ENCODE results near the gene PHAF1.
A peak's percentile ranks its signal among the peaks of the same experiment; 100 is the strongest.

Gene PHAF1

DNA sequence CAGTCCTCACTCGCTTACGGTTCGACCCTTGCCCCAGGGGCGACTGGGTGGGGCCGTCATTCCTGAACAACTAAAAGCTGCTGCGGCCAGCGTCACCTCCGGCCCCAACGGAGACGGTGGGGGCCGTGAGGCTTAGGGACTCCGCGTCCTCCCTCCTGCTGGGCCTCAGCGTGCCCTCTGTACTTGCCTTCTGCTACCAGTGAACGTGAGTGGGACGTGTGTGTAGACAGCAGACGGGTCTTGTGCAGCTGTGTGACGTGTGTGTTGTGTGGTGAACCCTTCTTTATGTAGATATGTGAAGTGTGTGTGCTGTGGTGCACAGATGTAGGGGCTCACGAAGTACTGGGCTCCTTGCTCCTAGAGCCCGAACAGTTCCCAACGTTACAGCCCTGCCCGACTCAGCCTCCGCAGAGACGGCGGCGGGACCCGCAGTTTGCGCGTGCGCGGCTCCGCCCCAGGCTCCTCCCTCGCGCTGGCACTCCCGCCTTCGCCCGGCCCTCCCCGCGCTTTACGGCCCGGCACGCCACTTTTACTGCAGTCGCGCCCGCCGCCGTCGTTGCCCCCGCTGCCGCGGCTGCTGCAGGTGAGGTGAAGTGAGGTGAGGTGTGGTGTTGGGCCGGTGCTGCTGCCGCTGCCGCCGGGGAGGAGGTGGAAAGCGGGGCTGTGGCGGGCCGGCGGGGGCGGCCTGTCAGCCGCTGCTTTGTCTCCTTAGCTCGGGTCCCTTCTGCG lies at the start of gene PHAF1:
Gene PHAF1 (plus strand): TSS at position 535 of the 729 bp plus-strand sequence. CDS start 235 bp downstream, outside the sequence.
- DNase-seq = peak; percentile 95

DNA sequence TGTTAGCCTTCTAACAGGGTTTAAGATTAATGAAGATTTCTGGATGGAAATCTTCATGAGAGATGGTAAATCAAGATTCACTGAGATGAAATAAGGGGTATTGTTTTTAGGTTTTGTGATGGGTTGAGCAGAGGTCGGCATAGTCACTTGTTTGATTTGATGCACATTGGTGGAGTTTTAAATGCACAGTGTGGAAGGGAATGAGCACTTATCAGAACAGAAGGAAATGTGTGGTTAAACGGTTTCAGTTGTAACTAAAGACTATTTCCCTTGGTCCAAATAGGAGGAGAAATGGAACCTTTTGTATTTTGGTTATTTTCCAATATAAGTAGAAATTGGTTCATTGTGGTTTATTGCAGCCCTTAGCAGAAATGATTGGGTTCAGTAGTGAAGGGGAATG lies 46.7 kb upstream of the PHAF1 start:
- no peak for DNase-seq

DNA sequence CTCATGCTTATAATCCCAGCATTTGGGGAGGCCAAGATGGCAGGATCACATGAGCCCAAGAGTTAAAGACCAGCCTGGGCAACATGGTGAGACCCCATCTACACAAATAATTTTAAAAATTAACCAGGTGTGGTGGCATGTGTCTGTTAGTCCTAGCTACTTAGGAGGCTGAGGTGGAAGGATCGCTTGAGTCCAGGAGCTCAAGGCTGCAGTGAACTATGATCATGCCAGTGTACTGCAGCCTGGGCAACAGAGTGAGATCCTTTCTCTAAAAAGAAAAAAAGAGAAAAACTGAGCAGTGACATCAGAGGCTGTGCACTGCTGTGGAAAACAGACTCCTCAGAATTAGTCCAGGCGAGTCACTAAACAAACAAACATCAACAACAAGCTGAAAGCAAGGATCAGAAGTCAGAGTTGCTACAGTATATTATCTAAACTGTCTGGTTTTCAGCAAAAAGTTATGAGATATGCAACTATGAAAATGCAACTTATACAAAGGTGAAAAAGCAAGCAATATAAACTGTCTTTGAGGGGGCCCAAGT lies 41.5 kb upstream of the PHAF1 start:
- DNase-seq = no peak

DNA sequence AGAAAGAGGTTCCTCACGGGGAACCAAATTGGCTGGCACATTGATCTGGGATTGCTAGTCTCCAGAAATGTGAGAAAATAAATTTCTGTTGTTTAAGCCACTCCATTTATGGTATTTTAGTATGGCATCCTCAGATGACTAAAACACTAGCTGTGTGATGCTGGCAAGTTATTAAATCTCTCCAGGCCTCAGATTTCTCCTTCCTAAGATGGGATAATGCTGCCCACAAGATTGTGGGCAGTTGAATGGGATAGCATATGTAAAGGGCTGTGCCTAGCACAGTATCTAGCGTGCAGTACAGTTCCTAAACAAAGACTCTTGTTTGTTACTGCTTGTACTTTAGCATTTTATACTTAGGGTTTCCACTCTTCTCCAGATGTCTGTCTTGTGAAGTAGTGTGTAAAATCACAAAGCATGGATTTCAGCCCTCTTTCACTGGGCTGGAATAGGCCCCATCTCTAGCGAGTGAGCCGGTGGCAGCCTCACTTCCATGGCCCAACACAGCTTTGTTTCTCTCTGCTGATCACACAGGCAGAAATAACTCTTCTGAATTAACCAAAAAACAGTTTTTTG lies 38.2 kb upstream of the PHAF1 start:
- DNase-seq = no peak

DNA sequence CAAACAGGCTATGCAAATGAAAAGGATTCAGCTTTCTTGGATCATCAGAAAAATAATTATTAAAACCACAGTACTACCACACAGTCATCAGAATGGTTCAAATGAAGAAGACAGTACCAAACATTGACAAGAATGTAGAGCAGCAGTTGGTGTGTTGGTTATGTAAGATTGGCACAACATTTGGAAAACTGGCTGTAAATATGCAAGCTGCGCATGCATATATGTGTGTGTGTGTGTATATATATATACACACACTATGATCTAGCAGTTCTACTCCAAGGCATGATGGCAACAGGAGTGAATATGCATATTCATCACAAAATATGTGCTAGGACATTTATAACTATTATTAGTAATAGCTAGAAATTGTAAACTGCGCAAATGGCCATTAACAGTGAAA lies 34.4 kb upstream of the PHAF1 start:
- DNase-seq = no peak

DNA sequence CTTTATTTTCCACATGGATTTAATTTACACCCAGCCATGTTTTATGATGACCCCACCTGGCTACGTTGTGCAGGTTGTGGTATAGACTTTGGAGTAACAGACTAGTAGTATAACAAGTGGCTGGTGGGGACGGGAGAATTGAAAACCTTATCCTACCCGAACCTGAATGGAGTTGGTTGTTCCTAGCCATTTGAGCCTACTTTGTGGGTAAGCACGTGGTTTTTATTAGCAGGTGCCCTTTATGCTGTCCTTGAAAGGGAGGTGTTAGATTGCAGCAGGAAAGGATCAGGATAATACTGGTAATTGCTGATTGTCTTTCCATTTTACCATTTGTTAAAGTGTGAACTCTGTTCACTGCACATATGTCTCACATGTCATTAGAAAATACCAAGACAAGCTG lies 31.9 kb upstream of the PHAF1 start:
- DNase-seq = no peak

DNA sequence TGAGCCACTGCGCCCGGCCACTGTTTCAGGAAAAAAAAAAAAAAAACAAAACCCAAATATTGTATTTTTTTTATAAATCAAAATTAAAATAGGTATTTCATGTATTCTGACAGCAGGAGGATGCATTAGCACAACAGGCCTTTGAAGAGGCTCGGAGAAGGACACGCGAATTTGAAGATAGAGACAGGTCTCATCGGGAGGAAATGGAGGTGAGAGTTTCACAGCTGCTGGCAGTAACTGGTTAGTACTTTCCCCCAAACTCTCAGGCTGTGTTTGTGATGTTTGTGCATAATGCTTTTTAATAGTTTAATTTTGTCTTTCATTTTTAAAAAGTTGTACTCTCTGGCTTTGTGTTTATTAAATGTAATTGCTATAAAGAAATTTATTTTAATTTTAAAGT lies 27.6 kb upstream of the PHAF1 start:
- no peak for DNase-seq

DNA sequence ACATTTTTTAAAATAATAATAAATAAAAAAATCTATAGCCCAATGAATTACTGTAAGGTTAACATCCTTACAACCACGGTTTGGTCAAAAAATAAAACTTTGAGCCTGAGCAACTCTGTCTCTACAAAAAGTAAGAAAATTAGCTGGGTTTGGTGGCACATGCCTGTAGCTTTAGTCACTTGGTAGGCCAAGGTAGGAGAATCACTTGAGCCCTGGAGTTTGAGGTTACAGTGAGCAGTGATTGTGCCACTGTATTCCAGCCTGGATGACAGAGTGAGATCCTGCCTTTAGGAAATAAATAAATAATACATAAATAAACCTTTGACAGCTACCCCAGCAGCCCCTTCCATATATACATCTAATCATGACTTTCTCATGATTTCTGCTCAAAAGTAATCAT lies 26.9 kb upstream of the PHAF1 start:
- DNase-seq = no peak

DNA sequence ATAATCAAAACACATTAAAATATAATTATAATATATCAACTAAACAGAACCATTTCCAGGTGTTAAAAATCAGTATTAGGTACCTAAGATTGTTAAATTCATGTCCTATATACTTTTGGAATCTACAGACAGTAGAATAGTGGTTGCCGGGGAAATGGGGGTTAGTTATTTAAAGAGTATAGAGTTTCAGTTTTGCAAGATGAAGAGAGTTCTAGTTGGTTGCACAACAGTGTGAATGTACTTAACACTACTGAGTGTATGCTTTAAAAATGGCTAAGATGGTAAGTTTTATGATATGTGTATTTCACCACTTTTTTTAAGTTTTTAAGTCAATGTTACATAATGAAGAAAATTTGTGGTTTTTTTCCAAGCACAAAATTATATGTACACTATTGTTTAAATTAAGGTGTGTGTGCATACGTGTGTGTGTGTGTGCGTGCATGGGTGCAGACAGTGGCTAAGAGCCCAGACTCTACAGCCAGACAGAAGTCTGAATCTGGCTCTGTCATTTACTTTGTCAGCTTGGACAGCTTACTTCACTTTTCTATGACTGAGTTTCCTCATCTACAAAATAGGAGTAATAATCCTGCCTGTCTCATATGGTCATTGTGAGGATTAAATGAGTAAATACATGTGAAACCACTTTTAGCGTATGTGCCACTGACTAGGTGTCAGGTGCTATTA lies 25.3 kb upstream of the PHAF1 start:
- no peak for DNase-seq

DNA sequence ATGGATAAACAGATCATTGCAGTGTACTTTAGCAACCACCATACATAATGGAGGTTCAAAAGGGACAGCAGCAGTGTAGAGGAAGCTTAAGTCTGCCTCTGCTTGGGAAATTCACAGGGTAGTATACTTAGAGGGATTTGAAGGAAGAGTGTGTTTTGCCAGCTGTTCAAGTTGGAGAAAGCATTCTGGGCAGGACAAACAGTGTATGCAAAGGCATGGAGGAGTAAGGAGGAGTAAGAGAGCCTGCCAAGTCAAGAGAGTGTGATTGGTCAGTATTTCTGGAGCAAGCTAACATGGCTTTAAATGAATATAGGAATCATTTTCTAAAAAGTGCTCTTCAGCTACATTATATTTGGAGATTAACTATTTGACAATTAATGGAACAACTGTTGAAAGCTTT lies 22.9 kb upstream of the PHAF1 start:
- DNase-seq = no peak

DNA sequence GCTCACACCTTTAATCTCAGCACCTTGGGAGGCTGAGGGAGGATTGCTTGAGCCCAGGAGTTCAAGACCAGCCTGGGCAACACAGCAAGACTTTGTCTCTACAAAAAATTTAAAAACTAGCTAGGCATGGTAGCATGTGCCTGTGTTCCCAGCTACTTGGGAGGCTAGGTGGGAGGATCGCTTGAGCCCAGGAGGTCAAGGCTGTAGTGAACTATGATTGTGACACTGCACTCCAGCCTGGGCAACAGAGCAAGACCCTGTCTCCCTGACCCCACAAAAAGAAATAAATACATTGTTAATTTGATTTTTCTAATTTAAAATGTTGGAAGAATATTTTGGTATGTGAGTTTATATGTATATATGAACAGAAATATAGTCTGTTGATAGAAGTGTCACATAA lies 22.4 kb upstream of the PHAF1 start:
- DNase-seq = no peak

DNA sequence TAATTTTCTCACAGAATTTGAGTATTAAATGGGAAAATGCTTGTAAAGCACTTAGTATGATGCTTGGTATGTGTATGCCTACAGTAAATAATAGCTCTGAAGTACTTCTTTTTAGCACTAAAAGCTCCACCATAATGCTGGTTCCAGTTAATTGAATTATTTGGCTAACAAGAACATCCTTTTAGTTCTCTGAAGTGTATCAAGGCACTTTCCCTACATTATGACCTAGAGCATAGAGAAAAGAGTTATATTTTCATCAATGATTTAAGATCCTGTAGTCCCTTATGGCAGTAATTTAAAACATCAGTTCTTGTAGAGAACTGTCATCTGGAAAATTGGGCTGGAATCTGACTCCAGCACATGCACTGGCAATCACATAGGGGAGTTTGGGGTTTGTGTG lies 21.9 kb upstream of the PHAF1 start:
- no peak for DNase-seq

DNA sequence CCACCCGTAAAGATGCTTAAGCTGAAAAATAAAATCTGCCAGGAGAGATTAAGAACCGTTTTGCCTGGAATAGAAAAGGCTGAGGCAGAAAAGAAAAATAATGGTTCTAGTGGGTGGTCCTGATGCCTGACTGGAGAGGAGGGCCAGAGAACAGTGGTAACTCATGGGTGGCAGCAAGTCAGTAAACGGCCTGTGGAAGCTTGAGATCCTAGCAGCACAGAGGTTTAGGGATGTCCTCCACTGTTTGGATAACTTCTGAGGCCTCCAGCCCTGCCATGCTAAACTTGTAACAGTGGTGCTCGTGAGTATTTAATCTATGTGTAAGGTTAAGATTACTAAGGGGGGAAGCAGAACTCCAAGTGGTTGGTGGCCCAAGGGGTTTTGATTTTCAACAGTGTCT lies 21.2 kb upstream of the PHAF1 start:
- no peak for DNase-seq

DNA sequence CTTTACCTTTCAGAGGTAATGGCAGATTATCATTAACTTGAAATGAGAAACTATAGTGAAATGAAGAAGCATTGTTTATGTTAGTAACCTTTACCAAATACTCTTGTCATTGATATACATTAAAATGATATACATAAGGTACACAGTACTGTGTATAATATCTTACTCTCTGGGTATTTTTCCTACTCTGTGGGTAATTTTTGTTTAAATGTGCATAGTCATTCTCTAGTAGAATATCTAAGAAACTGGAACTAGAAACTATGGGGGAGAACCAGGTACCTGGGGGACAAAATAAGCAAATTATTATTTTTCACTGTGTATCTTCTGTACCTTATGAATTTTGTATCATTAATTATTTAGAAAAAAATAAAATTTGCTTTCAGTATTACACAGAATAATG lies 20.6 kb upstream of the PHAF1 start:
- DNase-seq = no peak

DNA sequence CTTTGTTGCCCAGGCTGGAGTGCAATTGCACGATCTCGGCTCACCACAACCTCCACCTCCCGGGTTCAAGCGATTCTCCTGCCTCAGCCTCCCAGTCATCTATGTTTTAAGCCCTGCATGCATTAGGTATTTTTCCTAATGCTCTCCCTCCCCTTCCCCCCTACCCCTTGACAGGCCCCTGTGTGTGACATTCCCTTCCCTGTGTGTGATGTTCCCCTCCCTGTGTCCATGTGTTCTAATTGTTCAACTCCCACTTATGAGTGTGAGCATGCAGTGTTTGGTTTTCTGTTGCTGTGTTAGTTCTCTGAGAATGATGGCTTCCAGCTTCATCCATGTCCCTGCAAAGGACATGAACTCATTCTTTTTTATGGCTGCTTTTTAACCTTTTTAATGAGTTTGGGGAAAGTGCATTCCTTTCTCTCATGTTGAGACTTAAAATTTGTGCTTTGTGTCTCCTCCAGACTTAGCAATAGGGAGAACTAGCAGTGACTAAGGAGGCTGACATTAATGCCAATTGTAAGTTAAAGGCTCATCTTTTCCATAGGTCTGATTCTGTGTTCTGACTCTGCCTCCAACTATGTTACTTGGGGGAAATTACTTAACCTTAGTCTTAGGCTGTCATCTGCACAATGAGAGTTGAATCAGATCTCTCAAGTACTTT lies 17.7 kb upstream of the PHAF1 start:
- no peak for DNase-seq

DNA sequence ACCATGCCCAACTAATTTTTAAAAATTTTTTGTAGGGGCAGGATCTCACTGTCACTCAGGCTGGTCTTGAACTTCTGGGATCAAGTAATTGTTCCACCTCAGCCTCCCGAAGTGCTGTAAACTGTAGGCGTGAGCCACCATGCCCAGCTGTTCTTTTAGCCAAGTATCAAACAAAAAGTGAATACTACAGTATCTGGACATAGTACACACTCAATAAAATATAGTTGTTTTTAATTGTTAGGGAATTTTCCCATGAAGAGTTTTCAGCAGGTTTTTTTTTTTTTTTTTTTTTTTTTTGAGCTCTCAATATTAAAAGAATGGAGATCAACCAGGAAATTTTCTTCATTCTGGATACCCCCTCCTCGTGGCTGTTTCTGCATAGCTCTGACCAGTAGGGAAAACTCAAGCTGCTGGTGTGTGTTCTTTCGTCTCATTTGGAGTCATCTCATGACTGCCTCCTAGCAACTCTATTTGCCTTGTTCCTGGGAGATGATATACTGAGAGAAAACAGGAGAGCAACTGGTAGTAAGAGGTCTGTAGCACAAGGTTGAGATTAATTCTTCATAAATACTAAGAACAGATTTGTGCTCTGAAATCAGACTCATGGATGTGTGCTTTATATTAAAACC lies 16.5 kb upstream of the PHAF1 start:
- no peak for DNase-seq

DNA sequence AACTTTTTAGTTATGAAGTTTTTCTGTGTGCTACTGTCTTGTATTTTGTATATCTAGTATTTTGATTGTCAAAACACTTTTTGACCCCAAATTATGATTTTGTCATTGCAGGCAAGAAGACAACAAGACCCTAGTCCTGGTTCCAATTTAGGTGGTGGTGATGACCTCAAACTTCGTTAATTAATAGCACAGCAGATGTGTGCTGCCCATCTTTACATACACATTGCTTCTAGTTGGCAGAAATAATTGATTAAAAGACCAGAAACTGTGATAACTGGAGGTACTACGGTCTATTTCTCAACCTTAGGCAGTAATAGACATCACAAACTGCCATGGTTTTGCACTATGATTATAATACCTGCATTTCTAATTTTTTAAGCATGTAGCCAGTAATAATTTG lies 11.1 kb upstream of the PHAF1 start:
- no peak for DNase-seq

DNA sequence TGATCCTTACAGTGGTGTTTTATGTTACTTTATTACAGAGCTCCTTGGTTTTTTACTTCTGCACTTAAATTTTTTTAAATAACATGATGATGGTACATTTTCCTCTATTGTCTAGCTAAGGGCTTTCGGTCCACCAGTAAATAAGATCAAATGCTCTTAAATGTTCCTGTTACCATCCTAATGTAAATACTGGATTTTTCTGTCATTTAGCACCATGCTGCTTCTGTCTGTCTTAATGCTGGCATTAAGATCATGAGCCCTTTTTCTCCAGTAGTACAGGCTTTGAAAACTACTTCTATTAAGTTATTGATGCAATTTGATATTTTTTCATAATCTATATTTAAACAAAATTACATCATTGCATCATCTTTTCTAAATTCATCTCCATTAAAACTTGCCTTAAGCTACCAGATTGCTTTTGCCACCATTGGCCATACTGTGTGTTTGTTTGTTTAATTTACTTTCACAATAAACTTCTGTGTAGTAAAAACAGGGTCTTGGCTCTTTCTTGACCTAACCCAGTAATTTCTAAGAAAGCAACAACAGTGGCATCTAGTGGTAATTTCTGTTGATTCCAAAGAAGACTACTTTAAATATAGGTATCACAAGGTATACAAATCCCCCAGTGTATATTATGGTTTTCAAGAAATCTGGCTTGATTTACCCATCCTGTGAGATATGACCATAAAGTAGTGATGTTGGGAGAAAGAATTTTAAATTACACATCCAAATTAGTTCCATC lies 9.0 kb upstream of the PHAF1 start:
- no peak for DNase-seq

DNA sequence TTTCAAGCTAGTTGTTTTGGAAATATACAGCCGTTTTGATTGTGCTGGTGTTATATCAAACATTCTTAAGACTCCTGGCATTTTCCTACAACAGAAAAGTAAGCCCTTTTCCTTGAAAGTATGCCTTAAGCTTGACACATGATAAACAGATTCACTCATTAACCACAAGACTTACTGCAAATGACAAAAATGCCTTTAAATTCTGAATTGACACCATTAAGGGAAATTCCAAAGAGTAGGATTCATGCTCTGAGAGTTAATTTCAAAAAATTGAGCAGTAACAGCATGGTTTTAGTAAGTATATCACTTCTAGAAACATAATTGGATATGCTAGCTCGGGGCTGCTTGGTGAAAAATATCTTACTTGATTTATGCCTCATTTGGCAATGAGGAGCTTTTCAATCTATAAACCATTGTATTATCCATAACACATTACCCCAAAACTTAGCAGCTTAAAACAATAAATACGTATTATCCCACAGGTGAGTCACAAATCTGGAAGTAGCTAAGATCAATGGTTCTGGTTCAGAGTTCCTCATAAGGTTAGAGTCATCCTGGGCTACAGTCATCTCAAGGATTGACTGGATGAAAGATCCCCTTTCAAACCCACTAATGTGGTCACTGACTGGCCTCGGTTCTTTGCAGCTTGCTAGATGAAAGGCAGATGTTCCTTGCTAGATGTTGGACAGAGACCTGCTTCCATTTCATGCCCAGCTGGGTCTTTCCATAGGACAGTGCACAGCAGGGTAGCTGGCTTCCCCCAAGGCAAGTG lies 8.2 kb upstream of the PHAF1 start:
- no peak for DNase-seq

DNA sequence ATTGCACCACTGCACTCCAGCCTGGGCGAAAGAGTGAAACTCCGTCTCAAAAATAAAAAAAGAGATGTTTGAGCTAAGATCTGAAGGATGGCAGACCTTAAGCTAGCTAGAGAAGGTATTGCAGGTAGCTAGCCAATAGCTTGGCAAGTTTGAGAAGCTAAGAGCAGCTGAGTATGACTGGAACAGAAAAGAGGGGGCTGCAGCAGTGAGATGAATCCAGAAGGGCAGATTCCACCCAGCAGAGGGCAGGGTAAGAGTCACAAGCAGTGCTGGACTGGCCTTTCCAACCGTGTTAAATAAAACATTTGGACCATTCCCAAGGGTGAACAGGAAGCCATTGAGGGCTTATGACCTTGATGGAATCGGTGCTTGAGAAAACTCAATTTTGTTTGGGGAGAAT lies 5.7 kb upstream of the PHAF1 start:
- DNase-seq = no peak

DNA sequence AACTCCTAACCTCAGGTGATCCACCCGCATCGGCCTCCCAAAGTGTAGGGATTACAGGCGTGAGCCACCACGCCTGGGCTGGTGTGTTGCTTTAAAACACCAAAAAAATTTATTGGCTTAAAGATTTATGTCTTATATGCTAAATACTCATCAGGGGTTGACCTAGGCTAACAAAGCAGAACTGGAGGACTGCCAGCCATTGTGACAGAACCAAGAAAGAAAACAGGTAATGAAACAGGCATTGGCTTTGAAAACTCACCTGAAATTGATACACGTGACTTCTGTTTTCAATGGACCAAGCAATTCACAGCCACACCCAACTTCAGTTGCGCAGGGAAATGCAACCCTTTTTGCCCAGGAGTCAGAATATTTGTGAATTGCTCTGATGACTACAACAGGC lies 4.9 kb upstream of the PHAF1 start:
- no peak for DNase-seq

DNA sequence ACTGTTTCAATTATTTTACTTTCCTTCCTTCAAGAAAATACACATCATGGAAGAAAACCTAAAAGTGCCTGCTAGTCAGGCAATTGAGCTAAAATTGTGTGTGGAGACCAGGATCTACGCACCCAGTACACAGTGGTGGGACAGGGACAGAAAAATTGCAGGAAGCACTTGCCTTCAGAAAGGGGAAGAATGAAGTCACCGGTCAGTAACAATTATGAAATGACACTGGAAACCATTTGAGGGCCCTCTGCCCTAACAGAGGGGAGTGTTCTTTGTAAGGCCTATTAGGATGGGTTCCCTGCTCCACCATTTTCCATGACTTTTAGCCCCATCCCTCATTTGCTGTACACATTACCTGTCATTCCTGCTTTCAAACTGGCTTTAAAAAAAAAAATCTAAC lies 4.5 kb upstream of the PHAF1 start:
- no peak for DNase-seq

All from activated CD4-positive, alpha-beta T cell treated with anti-CD3 and anti-CD28 coated beads, Interleukin-2, amount 50 U/mL, for 1 hour (primary cell).